HG03432 (cell line): ENCODE data around the gene SOSTDC1.
"Not testable (repeated sequence)": the region's sequence is repeated elsewhere in the genome, so short reads cannot be mapped to it uniquely, and the experiment has no call there.

Experiments used
- ATAC-seq: cut with Tn5 transposase; IDR thresholded peaks from one replicate; pipeline ENCODE4 v1.9.1; 2021; ENCODE audit warnings: mild to moderate bottlenecking, moderate library complexity; ENCODE audit not compliant: unreplicated experiment

The SOSTDC1 gene

GRCh38 chr7:16463520-16463919 is 2.0 kb downstream of the SOSTDC1 start:
- no peak for ATAC-seq

GRCh38 chr7:16462431-16462889 is 3.1 kb downstream of the SOSTDC1 start:
- no peak for ATAC-seq

DNA sequence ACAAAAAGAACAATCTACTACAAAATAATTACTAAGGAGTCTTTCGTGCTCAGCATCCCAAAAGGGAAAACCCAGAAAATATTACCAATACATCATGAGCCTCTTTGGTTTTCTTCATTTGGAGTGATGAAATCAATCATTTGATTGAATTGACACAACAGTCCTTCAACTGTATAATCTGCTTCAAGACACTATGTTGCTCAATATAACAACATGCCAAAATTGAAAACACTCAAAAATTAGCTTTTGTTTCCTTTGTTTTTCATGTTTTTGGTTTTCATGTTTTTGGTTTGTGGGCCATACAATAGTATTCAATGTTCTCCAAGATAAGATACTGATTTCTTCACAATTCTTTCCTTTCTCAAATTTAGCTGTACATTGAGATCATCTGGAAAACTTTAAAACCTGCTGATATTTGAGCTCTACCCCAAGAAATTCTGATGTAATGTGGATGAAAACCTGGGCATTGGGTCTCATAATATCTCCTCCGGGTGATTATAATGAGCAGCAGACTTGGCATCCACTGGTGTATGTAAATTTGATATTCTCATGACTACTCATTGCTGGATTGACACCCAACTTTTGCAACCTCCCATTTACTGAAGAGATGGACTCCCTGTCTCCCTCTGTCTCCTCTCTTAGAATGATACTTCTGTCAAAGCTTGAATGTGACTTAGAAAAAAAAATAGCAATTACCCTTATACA is 4.6 kb downstream of the SOSTDC1 start:
- no peak for ATAC-seq

DNA sequence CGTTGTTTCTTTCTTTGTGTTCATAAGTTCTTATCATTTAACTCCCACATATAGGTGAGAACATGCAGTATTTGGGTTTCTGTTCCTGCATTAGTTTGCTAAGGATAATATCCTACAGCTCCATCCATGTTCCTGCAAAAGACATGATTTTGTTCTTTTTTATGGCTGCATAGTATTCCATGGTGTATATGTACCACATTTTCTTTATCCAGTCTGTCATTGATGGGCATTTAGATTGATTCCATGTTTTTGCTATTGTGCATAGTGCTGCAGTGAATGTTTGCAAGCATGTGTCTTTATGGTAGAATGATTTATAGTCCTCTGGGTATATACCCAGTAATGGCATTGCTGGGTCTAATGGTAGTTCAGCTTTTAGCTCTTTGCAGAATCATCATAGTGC is 9.2 kb downstream of the SOSTDC1 start:
- ATAC-seq, result not testable (repeated sequence)

DNA sequence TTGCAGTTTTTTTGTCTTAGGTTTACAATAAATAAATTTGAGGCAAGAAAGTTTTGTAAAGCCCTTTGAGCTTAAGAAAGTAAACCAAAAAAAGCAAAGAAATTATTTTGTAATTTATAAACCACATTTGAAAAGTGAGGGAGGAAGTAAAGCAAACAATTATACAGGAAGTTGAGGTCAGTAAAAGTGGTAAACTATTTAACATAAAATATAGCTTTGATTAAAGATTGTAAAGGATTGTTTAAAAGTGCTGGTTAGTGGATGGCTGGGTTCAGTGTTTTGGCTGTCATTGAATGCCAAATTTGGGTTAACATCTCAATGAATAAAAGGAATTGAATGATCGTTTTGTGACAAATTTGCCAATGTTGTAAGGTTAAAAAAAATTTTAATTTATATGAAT is 9.9 kb downstream of the SOSTDC1 start:
- no peak for ATAC-seq

DNA sequence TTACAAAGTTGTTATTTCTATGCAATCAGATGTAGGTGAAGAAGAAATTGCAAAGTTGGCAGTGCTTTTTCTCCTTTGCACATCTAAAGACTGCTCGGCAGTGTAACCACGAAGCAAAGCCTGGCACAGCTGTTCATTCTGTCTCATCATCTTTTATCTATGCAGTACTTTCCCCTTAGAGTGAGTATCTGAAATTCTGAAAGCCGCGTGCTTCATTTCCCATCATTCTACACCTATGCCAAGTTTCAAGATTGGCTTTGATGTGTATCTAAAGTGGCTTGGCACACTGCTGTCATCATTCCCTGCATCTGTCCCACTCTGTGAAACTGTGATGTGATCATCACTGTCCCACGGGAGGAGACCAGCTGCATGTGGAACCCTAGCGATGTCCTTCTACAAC is 15.2 kb downstream of the SOSTDC1 start:
- no peak for ATAC-seq

GRCh38 chr7:16447876-16448275 is 17.7 kb downstream of the SOSTDC1 start:
- ATAC-seq, result no peak

GRCh38 chr7:16446508-16446907 is 19.0 kb downstream of the SOSTDC1 start:
- ATAC-seq, result no peak

- not testable (repeated sequence) for ATAC-seq
These were observed 21.7 kb downstream of the SOSTDC1 start for GRCh38 chr7:16443871-16444270.

DNA sequence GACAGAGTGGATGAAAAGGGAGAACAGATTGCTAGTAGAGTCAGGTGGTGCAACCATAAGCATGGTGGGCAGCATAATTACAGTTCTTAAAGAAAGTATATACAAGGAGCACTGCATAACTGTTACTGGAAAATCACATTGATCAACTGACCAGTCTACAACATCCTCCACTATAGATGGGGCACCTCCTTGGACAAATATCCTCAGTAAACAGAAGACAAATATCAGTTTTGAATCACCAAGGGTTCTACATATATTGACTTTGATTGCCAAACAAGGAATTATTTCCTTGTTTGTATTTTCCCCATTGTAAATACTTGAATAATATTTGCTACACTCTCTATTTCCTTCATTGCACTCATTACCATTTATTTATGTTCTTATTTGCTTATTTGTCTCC is 26.6 kb downstream of the SOSTDC1 start:
- ATAC-seq, result no peak

DNA sequence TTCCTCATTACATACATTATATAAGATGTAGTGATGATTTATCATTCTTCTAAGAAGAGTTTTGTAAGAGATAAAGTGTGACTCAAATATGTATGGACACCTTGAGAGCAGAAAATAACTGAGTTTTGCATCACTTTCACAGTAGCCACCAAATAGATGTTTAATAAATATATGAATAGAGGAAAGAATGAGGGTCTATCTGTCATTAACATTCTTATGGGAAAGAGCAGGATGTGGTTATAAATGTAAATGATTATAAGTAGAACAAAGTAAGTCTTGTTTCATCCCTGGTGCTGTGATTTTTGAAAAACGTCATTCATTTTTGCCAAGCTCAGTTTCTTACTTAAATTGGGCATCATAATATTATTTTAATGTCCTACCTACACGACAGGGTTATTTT is 29.2 kb downstream of the SOSTDC1 start:
- ATAC-seq, result no peak

DNA sequence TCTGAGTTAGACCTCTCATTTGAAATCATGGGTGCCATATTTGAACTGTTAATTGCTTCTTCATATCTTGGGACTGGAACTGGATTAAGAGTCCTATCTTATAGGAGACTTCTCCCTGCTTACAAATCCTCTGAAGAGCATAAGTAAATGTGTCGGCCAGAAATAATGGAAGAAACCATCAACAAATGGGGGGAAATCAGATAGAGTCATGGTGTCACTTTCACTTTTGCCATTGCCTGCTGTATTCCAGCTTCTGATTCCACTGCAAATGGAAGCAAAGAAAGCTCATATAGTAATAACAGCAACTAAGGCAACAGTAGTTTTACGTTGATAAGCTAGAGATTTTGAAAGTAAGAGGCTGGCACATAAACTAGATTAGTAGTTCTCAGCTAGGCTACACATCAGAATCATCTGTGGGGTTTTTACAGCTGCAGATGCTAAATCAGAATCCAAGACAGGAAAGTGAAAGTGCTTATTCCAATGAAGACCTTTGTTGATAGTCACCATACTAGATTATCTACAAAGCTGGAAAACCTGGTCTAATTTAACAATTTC is 31.9 kb downstream of the SOSTDC1 start:
- no peak for ATAC-seq

- ATAC-seq, result no peak
These were observed 33.2 kb downstream of the SOSTDC1 start for GRCh38 chr7:16432425-16432731.

DNA sequence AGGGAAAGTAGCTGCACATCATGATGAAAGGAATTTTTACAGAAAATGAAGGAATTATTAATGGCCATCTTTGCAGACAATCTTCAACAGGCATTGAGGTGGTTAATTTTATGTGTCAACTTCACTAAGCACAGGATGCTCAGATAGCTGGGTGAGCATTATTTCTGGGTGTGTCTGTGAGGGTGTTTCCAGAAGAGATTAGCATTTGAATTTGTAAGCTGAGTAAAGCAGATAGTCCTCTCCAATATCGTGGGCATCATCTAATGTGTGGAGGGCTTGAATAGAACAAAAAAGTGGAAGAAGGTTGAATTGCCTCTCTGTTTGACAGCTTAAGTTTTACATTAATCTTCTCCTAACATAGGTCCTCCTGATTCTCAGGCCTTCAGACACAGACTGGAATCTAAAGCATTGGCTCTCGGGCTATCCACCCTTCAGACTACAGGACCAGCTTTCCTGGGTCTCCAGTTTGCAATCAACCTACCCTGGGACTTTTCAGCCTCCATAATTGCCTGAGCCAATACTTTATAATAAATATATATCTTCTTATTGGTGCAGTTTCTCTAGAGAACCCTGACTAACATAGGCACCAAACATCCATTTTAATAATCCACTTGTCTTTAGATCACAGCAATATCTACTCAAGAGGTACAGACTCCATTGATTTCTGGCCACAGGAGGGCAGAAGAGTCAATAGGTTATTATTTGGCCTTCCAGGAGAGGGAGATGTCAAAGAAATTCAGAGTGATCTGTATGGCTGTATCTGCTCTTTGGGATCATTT is 33.7 kb downstream of the SOSTDC1 start:
- ATAC-seq, result peak; percentile 79

DNA sequence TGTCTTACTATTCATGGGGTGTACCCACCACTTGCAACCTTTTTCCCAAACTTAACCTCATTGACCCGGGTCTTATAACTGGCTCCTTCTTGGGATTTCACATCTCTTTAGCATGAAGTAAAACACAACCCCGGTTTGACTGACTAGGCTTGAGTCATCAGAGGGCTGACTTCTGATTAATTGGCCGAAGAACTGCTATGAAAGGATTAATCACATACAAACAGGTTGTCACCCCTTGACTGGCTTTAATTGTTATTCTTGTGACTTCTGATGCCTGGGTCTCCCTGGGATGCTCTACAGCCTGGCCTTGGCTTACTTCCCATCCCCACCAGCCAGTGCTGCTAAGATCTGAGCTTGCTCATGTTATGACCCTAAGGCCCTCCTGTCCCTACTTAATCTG is 35.4 kb downstream of the SOSTDC1 start:
- no peak for ATAC-seq

DNA sequence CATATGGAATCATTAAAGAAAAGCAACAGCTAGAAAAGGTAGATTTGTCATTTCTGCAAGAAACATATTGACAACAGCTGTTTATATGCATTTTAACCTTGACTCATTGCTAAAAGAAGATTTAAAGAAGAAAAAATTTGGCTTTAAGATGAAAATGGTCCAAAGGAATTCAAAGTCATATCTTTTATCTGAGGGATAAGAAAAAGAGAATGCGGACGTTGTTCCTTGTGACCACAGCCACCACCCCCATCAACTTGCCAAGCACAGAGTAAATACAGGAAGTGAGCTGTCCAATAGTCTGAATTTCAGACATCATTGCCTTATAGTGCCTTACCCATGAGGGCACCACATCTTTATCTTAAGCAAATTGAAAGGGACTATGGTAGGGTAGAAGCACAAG is 36.9 kb downstream of the SOSTDC1 start:
- ATAC-seq, result no peak

GRCh38 chr7:16428182-16428581 is 37.4 kb downstream of the SOSTDC1 start:
- ATAC-seq, result no peak

GRCh38 chr7:16423761-16424160 is 41.8 kb downstream of the SOSTDC1 start:
- ATAC-seq, result no peak

DNA sequence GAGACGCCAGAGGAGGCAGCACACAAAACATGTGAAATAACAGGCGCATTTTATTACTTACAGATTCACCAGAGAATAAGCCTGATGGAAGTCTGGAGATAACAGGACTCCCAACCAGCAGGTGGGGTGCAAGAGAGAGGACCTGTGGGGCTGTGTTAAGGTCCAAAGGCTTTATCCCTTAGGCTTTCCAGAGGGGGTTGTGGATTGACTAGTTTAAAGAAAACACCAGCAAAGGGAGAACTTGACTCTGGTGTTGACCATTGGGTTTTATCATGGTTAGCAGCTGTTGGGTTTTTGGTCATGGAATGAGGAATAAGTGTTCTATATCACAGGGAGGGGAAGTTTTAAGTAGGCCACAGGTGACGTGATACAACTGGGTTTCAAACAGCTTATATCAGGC is 42.6 kb downstream of the SOSTDC1 start:
- ATAC-seq, result no peak

DNA sequence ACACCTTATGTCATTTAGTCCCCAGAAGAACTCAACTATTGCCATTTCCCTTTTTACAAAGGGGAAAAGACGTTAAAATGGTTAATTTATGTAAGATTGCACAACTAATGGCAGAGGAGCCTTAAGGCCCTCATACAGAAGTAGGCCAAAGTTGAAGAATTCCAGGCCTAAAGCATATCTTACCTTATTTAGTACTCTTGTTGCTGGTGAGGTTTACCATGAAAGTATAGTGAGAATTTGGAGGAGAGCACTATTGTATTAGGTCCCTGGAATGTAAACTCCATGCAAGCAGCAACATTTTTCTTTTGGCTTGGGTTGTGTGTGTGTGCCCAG is 43.5 kb downstream of the SOSTDC1 start:
- ATAC-seq, result no peak

DNA sequence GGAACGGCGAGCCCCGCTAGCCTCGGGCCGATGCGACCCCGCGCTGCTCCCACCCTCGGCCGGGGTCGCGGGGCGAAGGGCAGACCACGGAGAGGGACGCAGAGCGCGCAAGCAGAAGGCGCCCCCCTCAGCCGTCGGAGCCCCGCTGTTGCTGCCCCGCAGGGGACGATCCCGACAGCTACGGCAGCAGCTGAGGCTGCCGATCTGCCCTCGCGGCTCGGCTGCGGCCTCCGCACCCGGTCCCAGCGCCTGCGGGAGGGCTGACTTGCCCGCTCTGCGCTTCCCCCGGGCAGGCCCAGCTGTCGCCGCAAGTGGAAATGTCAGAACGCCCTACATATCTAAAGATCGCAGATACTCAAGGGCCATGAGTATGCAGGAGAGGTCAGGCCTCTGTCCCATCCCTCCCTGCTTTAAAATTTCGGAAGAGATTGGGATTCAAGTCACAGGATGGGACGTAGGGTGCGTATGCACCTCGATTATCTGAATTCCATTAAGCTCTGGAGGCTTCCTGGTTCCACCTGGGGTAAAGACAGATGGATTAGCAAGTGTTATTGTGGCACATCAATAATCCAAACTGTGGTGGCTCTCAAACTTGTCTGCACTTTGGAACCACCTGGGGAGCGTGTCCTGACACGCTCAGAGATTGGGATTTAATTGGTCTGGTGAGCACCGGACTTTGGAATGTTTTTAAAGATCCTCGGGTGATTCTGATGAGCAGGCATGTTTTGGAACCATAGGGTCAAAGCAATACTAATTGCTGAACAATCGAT is 44.0 kb downstream of the SOSTDC1 start, which contains the start of gene CRPPA:
CRPPA (minus strand) TSS at position 206 of the 770 bp plus-strand sequence. CDS start 216 bp downstream, outside the sequence.
- ATAC-seq, result peak; percentile 46
